BLaER1 (cell line): ENCODE measurements around the gene UNC5B.
A peak's percentile ranks its signal among the peaks of the same experiment; 100 is the strongest.

Experiments used
- H3K27ac ChIP-seq: shearing (Covaris generic); formaldehyde crosslinking; 2 replicates; pipeline ENCODE4 v1.8.1; 2022
- H3K27me3 ChIP-seq: shearing (Covaris generic); formaldehyde crosslinking; 2 replicates; pipeline ENCODE4 v1.8.1; 2022
- H3K36me3 ChIP-seq: shearing (Covaris generic); formaldehyde crosslinking; 2 replicates; pipeline ENCODE4 v1.8.1; 2022
- H3K4me1 ChIP-seq: shearing (Covaris generic); formaldehyde crosslinking; 2 replicates; pipeline ENCODE4 v1.8.1; 2022
- H3K4me2 ChIP-seq: shearing (Covaris generic); formaldehyde crosslinking; 2 replicates; pipeline ENCODE4 v1.8.1; 2022
- H3K4me3 ChIP-seq: shearing (Covaris generic); formaldehyde crosslinking; 2 replicates; pipeline ENCODE4 v1.8.1; 2022
- H3K9ac ChIP-seq: shearing (Covaris generic); formaldehyde crosslinking; 2 replicates; pipeline ENCODE4 v1.8.1; 2022
- H3K9me3 ChIP-seq: shearing (Covaris generic); formaldehyde crosslinking; 2 replicates; pipeline ENCODE4 v1.8.1; 2022
- H4K20me1 ChIP-seq: shearing (Covaris generic); formaldehyde crosslinking; 2 replicates; pipeline ENCODE4 v1.8.1; 2022
- Cebpa-rat ChIP-seq: shearing (Covaris generic); IDR thresholded peaks from 2 replicates; pipeline ENCODE4 v1.8.1; 2022

Gene UNC5B

GRCh38 chr10:71257319-71257997 is 45.1 kb downstream of the UNC5B start:
- no peaks in the 10 kb centered on the region for H4K20me1 ChIP-seq
- no peaks in the 10 kb centered on the region for H3K27me3 ChIP-seq
- no peak overlapping the region for H3K4me3 ChIP-seq
- H3K27ac ChIP-seq = no peak overlapping the region
- TF ChIP-seq Cebpa-rat = no peak
- H3K9me3 ChIP-seq = no peaks in the 10 kb centered on the region
- H3K9ac ChIP-seq = no peak overlapping the region
- peaks cover 66% of the 10 kb centered on the region for H3K4me1 ChIP-seq
- H3K36me3 ChIP-seq = no peaks in the 10 kb centered on the region
- H3K4me2 ChIP-seq = peak overlapping the region; percentile 75

GRCh38 chr10:71258046-71258445 is 45.7 kb downstream of the UNC5B start:
- Histone ChIP-seq H3K4me2 (no peak overlapping the region), H3K9me3 (no peaks in the 10 kb centered on the region), H3K4me3 (no peak overlapping the region), H3K9ac (no peak overlapping the region), H4K20me1 (no peaks in the 10 kb centered on the region), H3K36me3 (no peaks in the 10 kb centered on the region), H3K4me1 (peaks cover 71% of the 10 kb centered on the region), H3K27ac (no peak overlapping the region), H3K27me3 (no peaks in the 10 kb centered on the region)
- TF ChIP-seq Cebpa-rat = no peak

- Histone ChIP-seq H3K4me1 (peaks cover 77% of the 10 kb centered on the region), H3K27ac (no peak overlapping the region), H4K20me1 (no peaks in the 10 kb centered on the region), H3K9me3 (no peaks in the 10 kb centered on the region), H3K27me3 (no peaks in the 10 kb centered on the region), H3K36me3 (no peaks in the 10 kb centered on the region), H3K9ac (no peak overlapping the region), H3K4me2 (no peak overlapping the region), H3K4me3 (no peak overlapping the region)
- TF ChIP-seq Cebpa-rat = no peak
Measured at GRCh38 chr10:71258446-71259145, 46.2 kb downstream of the UNC5B start.

GRCh38 chr10:71259282-71259681 is 46.9 kb downstream of the UNC5B start:
- Histone ChIP-seq H4K20me1 (no peaks in the 10 kb centered on the region), H3K4me3 (no peak overlapping the region), H3K27ac (no peak overlapping the region), H3K9me3 (no peaks in the 10 kb centered on the region), H3K4me1 (peaks cover 77% of the 10 kb centered on the region), H3K9ac (no peak overlapping the region), H3K4me2 (peak overlapping the region; percentile 37; the same call in 1 of the 2 replicates), H3K27me3 (no peaks in the 10 kb centered on the region), H3K36me3 (no peaks in the 10 kb centered on the region)
- no peak for TF ChIP-seq Cebpa-rat

- Histone ChIP-seq H3K9ac (no peak overlapping the region), H3K27me3 (no peaks in the 10 kb centered on the region), H4K20me1 (no peaks in the 10 kb centered on the region), H3K4me3 (no peak overlapping the region), H3K4me2 (peak overlapping the region; percentile 37; the same call in 1 of the 2 replicates), H3K36me3 (no peaks in the 10 kb centered on the region), H3K27ac (peak overlapping the region; percentile 26; the same call in 1 of the 2 replicates), H3K4me1 (peaks cover 79% of the 10 kb centered on the region), H3K9me3 (no peaks in the 10 kb centered on the region)
- no peak for TF ChIP-seq Cebpa-rat
Measured at GRCh38 chr10:71259815-71260501, 47.6 kb downstream of the UNC5B start.

GRCh38 chr10:71260622-71261325 is 48.4 kb downstream of the UNC5B start:
- Histone ChIP-seq H3K9me3 (no peaks in the 10 kb centered on the region), H4K20me1 (no peaks in the 10 kb centered on the region), H3K27me3 (no peaks in the 10 kb centered on the region), H3K36me3 (no peaks in the 10 kb centered on the region), H3K4me2 (peak overlapping the region; percentile 70; the same call in 1 of the 2 replicates), H3K4me1 (peaks cover 81% of the 10 kb centered on the region), H3K4me3 (no peak overlapping the region), H3K9ac (no peak overlapping the region), H3K27ac (no peak overlapping the region)
- no peak for TF ChIP-seq Cebpa-rat

- no peak for TF ChIP-seq Cebpa-rat
- no peak overlapping the region for H3K27ac ChIP-seq
Measured at GRCh38 chr10:71262027-71262426, 49.7 kb downstream of the UNC5B start.

GRCh38 chr10:71262817-71263216 is 50.4 kb downstream of the UNC5B start:
- Histone ChIP-seq H3K36me3 (no peaks in the 10 kb centered on the region), H3K9me3 (no peaks in the 10 kb centered on the region), H3K4me1 (peaks cover 82% of the 10 kb centered on the region), H3K9ac (no peak overlapping the region), H3K4me2 (peak overlapping the region; percentile 70), H3K27me3 (no peaks in the 10 kb centered on the region), H3K27ac (no peak overlapping the region), H3K4me3 (no peak overlapping the region), H4K20me1 (no peaks in the 10 kb centered on the region)
- no peak for TF ChIP-seq Cebpa-rat

More at GRCh38 chr10:71262027-71262426, 49.7 kb downstream of the UNC5B start:
- Histone ChIP-seq H3K9me3 (no peaks in the 10 kb centered on the region), H3K9ac (no peak overlapping the region), H3K4me1 (peaks cover 81% of the 10 kb centered on the region), H3K36me3 (no peaks in the 10 kb centered on the region), H3K27me3 (no peaks in the 10 kb centered on the region), H3K4me2 (peak overlapping the region; percentile 70), H4K20me1 (no peaks in the 10 kb centered on the region), H3K4me3 (no peak overlapping the region)

GRCh38 chr10:71263376-71263775 is 51.0 kb downstream of the UNC5B start:
- no peak overlapping the region for H3K27ac ChIP-seq
- no peaks in the 10 kb centered on the region for H3K9me3 ChIP-seq
- H3K4me1 ChIP-seq = peaks cover 88% of the 10 kb centered on the region
- TF ChIP-seq Cebpa-rat = no peak
- H3K36me3 ChIP-seq = no peaks in the 10 kb centered on the region
- H3K4me3 ChIP-seq = no peak overlapping the region
- H4K20me1 ChIP-seq = no peaks in the 10 kb centered on the region
- no peak overlapping the region for H3K9ac ChIP-seq
- H3K27me3 ChIP-seq = no peaks in the 10 kb centered on the region
- H3K4me2 ChIP-seq = peak overlapping the region; percentile 70; the same call in 1 of the 2 replicates
